SK-N-DZ (cell line): ENCODE data around the gene UBA52. TPM values are rescaled to one million over a fixed set of nuclear protein-coding genes. Genes with fewer than 3 reads are reported as not detected.
"Not testable (repeated sequence)": the region's sequence is repeated elsewhere in the genome, so short reads cannot be mapped to it uniquely, and the experiment has no call there.

Experiments
- DNase-seq: peaks from one replicate; pipeline ENCODE4 v3.0.0-alpha.2; 2015; ENCODE audit warnings: low spot score
- polyA plus RNA-seq, 2 experiments: library from polyadenylated mRNA; depleted of rRNA; stranded (reverse); fragments of >200 nt; gene quantifications; 2 replicates each; pipeline ENCODE4 v1.2.3, GENCODE V29; 2014

UBA52 gene
- polyA plus RNA-seq (2014; cell fraction: cytosol; rRNA removed): 826 and 902 TPM in 2 replicates
- polyA plus RNA-seq (2014; cell fraction: nucleus; rRNA removed): 558 and 639 TPM in 2 replicates

DNA sequence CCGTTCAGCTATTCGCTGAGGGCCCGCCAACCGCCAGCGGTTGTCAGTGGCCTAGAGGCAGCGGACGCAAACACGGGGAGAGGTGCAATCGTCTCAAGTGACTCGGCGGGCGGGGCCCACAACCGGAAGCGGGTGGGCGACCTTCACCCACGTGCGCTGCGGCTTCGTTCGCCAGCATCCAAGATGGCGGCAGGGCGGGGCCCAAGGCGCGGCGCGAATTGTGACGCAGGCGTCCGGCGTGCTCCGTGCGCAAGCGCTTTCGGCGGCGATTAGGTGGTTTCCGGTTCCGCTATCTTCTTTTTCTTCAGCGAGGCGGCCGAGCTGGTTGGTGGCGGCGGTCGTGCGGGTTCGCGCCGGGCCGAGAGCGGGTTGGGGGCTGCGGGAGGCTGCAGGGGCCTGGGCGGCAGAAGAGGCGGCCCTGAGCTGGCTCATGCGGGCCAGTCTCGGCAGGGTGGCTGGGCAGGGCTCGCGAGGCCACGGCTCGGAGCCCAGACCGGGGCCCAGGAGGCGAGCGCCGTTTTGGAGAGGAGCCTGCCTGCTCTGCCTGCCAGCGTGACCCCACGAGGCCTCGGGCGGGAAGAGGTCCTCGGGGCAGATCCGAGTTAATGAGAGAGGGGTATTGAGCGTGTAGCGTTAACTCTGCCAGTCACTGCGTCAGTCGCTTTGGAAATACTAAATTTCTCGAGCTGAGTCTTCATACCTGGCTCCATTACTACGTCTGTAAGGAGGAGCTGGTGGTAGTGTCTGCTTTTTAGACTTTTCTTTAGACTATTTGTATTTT is at the start of gene UBA52:
Gene UBA52, plus strand, starts transcription at position 294 of the 781 bp plus-strand sequence. CDS start 1,444 bp downstream, outside the sequence.
- DNase-seq: peak; percentile 94

DNA sequence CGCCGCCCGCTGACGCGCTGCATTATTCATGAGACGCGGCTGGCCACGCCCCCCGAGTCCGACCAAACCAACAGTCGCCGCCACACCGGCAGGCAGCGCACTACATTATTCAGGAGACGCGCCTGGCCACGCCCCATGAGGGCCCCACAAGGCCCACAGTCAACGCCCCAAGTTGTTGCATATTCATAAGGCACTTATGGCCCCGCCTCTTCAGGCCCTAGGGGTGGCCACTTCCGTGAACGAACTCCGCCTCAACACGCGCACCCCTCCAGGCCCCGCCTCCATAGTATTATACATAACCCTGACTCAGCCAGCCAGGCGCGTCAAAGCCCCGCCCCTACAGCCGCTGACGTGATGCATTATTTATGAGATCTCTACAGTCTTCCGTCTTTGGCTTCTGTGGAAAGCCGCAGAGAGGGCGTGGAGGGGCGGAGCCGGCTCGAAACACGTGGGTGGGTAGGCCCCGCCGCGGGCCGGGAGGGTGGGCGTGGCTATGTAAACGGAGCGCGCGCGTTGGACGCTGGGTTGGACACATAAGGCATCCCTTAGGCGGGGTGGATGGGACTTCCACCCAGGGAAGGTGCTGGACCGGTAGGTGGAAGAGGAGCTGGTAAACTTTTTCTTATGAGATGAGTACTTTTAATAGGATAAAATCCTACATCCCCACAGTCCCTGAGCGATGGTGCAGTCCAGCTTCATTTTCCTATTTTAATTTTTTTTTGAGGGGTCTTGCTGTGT is 49.4 kb upstream of the UBA52 start:
- peak; percentile 100 for DNase-seq

DNA sequence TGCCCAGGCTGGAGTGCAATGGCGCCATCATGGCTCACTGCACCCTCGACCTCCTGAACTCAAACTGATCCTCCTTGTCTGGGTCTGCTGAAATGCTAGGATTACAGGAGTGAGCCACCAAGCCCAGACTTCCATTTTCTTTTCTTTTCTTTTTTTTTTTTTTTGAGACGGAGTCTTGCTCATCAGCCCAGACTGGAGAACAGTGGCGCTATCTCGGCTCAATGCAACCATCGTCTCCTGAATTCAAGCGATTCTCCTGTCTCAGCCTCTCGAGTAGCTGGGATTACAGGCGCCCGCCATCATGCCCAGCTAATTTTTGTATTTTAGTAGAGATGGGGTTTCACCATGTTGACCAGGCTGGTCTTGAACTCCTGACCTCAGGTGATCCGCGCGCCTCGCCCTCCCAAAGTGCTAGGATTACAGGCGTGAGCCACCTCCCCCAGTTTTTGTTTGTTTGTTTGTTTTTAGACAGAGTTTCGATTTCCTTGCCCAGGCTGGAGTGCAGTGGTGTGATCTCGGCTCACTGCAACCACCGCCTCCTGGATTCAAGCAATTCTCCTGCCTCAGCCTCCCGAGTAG is 48.7 kb upstream of the UBA52 start:
- DNase-seq: not testable (repeated sequence)

DNA sequence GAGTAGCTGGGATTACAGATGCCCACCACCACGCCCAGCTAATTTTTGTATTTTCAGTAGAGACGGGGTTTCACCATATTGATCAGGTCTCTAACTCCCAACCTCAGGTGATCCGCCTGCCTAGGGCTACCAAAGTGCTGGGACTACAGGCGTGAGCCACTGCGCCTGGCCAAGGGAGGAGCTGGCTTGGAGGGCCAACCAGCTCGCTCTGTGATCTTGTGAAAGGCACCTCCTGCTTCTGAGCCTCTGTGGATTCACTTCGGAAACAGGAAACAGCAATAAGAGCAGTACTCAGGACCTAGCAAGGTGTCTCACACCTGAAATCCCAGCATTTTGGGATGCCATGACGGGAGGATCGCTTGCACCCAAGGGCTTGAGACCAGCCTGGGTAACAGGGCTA is 47.8 kb upstream of the UBA52 start:
- no peak for DNase-seq

GRCh38 chr19:18526316-18526715 is 45.3 kb upstream of the UBA52 start:
- no peak for DNase-seq

GRCh38 chr19:18529782-18530181 is 41.9 kb upstream of the UBA52 start:
- no peak for DNase-seq

DNA sequence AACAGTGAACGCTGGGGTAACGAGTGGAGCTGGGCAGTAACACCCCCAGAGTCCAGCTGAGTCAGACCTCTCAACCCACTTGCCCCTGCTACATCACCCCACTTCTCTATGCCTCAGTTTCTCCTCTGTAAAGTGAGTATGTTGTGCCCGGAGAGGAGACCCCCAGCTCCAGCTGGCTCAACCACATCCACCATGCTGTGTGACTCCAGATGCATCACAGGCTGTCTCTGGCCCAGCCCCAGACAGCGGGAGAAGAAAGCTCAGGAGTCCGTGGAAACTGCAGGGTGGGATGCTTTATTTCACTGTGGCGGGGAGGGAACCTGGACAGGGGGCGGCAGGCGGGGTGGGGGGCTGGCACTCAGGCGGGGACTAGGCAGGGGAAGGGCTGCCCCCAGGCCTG is 40.2 kb upstream of the UBA52 start:
- no peak for DNase-seq

GRCh38 chr19:18532168-18532890 is 39.3 kb upstream of the UBA52 start:
- no peak for DNase-seq

GRCh38 chr19:18533058-18533457 is 38.6 kb upstream of the UBA52 start:
- DNase-seq: no peak

DNA sequence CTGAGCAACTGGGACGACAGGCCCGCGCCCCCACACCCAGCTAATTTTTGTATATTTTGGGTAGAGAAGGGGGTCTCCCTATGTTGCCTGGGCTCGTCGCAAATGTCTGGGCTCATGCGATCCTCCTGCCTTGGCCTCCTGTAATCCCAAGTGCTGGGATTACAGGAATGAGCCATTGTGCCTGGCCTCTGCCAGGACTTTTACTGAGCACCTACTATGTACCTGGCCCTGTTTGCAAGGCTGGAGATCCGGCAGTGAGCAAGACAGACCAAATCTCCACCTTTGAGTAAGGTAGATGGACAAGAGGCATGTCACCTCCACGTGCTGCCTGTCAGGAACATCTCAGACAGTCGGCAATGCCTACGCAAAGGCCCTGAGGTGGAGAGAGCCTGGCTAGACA is 35.2 kb upstream of the UBA52 start:
- DNase-seq: no peak

GRCh38 chr19:18537431-18537830 is 34.2 kb upstream of the UBA52 start:
- DNase-seq: no peak

- no peak for DNase-seq
Measured at GRCh38 chr19:18538115-18538514, 33.5 kb upstream of the UBA52 start.

- DNase-seq: no peak
Measured at GRCh38 chr19:18539372-18539771, 32.3 kb upstream of the UBA52 start.

GRCh38 chr19:18540200-18540599 is 31.5 kb upstream of the UBA52 start:
- not testable (repeated sequence) for DNase-seq

DNA sequence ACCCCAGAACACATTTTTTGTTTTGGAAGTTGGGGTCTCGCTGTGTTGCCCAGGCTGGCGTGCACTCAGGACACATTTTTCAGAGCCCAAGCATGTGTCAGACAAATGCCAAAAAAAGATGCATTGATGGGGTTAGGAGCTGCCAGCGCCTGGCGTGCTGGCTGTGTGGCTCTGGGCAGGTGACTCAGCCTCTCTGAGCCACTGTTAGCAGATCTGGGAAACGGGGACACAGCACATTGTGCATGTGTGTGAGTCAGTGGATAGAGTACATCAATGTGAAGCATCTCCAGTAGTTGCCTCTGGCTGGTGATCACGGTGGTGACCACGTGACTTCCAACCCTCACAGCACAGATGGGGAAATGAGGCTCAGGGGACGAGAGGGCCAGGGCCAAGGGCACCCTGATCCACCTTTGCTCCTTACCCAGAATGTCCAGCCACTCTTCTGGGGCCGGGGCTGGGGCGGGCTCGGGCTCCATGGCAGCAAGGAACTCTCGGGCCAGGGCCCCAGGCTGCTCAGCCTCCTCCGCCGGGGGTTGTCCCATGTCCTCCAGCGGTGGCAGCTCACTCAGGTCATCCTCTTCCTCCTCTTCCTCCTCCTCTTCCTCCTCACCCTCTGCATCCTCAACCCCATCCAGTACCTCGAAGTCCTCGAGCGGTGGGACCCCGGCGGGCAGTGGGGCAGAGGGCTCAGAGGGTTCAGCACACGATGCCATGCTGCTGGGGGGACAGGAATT is 30.2 kb upstream of the UBA52 start:
- DNase-seq: no peak

DNA sequence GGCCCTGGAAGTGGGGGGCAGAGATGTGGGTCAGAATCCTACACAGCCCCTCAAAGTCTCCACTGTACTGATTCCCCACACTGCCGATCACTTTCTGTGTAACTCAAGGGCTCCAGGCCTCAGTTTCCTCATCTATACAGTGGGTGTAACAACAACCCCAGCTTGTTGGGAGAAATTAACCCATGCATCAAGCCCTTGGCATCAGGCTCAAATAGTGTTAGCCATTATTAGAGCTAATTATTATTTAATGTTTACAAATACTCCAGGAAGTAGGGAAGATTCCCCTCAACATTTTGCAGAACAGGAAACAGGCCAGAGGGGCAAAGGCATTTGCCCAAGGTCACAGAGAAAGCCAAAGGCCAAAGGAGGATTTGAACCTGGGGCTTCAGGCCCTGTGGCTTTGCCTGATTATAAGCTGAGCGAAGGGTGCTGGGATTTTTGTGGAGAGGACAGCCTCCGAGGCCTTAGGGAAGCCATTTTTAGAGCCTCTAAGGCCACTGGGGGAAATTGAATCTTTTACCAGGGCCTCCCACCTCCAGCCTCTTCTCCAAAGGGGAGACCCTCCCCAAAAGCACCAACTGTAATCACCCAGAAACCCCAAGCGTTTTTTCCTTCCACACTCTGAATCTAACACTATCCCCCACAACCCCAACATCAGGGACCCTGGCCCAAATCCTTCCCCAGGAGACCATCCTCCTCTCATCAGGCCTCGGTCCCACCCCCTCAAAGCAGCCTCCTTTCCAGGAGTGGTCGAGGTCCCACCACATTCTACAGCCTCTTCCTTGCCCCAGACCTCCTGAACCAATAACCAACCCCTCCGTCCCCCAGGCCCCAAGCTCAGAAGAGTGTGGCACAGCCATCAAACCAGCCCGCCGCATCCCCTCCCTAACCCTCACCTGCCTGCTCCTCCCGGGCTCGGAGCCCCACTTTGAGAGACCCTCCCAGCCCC is 29.4 kb upstream of the UBA52 start:
- DNase-seq: no peak

GRCh38 chr19:18542941-18543813 is 28.5 kb upstream of the UBA52 start, which contains the start of gene FKBP8:
Gene FKBP8, minus strand, starts transcription at chr19:18543573. Its CDS starts 1,603 bp downstream, at chr19:18541970.
- peak; percentile 83 for DNase-seq

GRCh38 chr19:18543814-18544475 is 27.7 kb upstream of the UBA52 start:
- no peak for DNase-seq
